Measurements from ENCODE around the gene COL15A1.

COL15A1 gene

GRCh38 chr9:98929895-98930341 is 13.8 kb upstream of the COL15A1 start:
- H3K27ac ChIP-seq (ENCODE audit: low read depth, low read length), result no peak overlapping the region
- H3K79me2 ChIP-seq (ENCODE audit: control insufficient read depth, low read length), result no peaks in the 10 kb centered on the region
- no peaks in the 10 kb centered on the region for H3K9me3 ChIP-seq (ENCODE audit: control insufficient read depth, insufficient read depth, low read length)
- no peak overlapping the region for H3K4me2 ChIP-seq (ENCODE audit: low read length)
- no peaks in the 10 kb centered on the region for H3K36me3 ChIP-seq (ENCODE audit: control insufficient read depth, low read length)
- H3K4me1 ChIP-seq (ENCODE audit: control insufficient read depth, low read length), result no peaks in the 10 kb centered on the region
- H3K4me3 ChIP-seq (ENCODE audit: low read length), result no peak overlapping the region
- no peaks in the 10 kb centered on the region for H3F3A ChIP-seq (ENCODE audit: control insufficient read depth, insufficient read depth)
- no peaks in the 10 kb centered on the region for H4K20me1 ChIP-seq (ENCODE audit: control insufficient read depth, insufficient read depth, low read depth, low read length)
- no peaks in the 10 kb centered on the region for H3K9me2 ChIP-seq (replicated peaks; ENCODE audit: control insufficient read depth, low read length)
- 0 out of 2 replicates have a peak, but pooled peaks cover 4% of the 10 kb centered on the region for H3K27me3 ChIP-seq (ENCODE audit: control insufficient read depth, low read length)
- no peak for TF ChIP-seq EZH2phosphoT487 (IDR thresholded peaks at IDR 0.05; ENCODE audit: borderline replicate concordance, low read length)
- TF ChIP-seq, protein P1, sequence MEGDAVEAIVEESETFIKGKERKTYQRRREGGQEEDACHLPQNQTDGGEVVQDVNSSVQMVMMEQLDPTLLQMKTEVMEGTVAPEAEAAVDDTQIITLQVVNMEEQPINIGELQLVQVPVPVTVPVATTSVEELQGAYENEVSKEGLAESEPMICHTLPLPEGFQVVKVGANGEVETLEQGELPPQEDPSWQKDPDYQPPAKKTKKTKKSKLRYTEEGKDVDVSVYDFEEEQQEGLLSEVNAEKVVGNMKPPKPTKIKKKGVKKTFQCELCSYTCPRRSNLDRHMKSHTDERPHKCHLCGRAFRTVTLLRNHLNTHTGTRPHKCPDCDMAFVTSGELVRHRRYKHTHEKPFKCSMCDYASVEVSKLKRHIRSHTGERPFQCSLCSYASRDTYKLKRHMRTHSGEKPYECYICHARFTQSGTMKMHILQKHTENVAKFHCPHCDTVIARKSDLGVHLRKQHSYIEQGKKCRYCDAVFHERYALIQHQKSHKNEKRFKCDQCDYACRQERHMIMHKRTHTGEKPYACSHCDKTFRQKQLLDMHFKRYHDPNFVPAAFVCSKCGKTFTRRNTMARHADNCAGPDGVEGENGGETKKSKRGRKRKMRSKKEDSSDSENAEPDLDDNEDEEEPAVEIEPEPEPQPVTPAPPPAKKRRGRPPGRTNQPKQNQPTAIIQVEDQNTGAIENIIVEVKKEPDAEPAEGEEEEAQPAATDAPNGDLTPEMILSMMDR (IDR thresholded peaks at IDR 0.05; ENCODE audit: low read depth, low read length, poor library complexity, severe bottlenecking), result no peak

DNA sequence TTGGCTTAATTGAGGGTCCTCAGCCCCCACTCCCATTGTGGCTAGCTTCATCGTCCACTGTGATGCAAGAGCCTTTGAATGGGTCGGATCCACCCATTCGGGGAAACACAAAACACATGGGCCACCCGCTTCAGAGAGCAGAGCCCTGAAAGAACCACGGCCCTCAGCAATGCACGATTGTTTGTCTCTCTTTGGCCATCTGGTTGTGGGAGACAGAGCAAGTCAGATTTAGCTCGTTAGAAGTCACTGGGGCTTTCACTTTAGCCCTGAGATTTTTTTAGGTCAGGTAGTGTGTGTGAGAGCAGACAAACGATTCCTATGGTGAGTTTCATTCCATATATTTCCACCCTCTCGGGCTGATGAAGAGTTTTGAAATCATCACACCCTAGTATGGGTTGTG is 12.9 kb upstream of the COL15A1 start:
- TF ChIP-seq EZH2phosphoT487 (IDR thresholded peaks at IDR 0.05; ENCODE audit: borderline replicate concordance, low read length), result no peak
- Histone ChIP-seq H3K27me3 (ENCODE audit: control insufficient read depth, low read length) (0 out of 2 replicates have a peak, but pooled peaks cover 4% of the 10 kb centered on the region), H3F3A (ENCODE audit: control insufficient read depth, insufficient read depth) (no peaks in the 10 kb centered on the region), H3K9me2 (replicated peaks; ENCODE audit: control insufficient read depth, low read length) (no peaks in the 10 kb centered on the region), H3K4me2 (ENCODE audit: low read length) (no peak overlapping the region), H3K79me2 (ENCODE audit: control insufficient read depth, low read length) (no peaks in the 10 kb centered on the region), H3K27ac (ENCODE audit: low read depth, low read length) (no peak overlapping the region), H3K4me1 (ENCODE audit: control insufficient read depth, low read length) (no peaks in the 10 kb centered on the region), H3K9me3 (ENCODE audit: control insufficient read depth, insufficient read depth, low read length) (no peaks in the 10 kb centered on the region), H3K4me3 (ENCODE audit: low read length) (no peak overlapping the region), H3K36me3 (ENCODE audit: control insufficient read depth, low read length) (no peaks in the 10 kb centered on the region), H4K20me1 (ENCODE audit: control insufficient read depth, insufficient read depth, low read depth, low read length) (no peaks in the 10 kb centered on the region)

- Histone ChIP-seq H3K4me1 (ENCODE audit: control insufficient read depth, low read length) (no peaks in the 10 kb centered on the region), H3K4me3 (ENCODE audit: low read length) (no peak overlapping the region), H3K36me3 (ENCODE audit: control insufficient read depth, low read length) (no peaks in the 10 kb centered on the region), H3K4me2 (ENCODE audit: low read length) (no peak overlapping the region), H3K27ac (ENCODE audit: low read depth, low read length) (no peak overlapping the region), H3F3A (ENCODE audit: control insufficient read depth, insufficient read depth) (no peaks in the 10 kb centered on the region), H3K9me3 (ENCODE audit: control insufficient read depth, insufficient read depth, low read length) (no peaks in the 10 kb centered on the region), H4K20me1 (ENCODE audit: control insufficient read depth, insufficient read depth, low read depth, low read length) (no peaks in the 10 kb centered on the region), H3K9me2 (replicated peaks; ENCODE audit: control insufficient read depth, low read length) (no peaks in the 10 kb centered on the region), H3K27me3 (ENCODE audit: control insufficient read depth, low read length) (0 out of 2 replicates have a peak, but pooled peaks cover 4% of the 10 kb centered on the region), H3K79me2 (ENCODE audit: control insufficient read depth, low read length) (no peaks in the 10 kb centered on the region)
- no peak for TF ChIP-seq EZH2phosphoT487 (IDR thresholded peaks at IDR 0.05; ENCODE audit: borderline replicate concordance, low read length)
- TF ChIP-seq, protein P1 (IDR thresholded peaks at IDR 0.05; ENCODE audit: low read depth, low read length, poor library complexity, severe bottlenecking), result no peak
Measured at GRCh38 chr9:98931600-98932389, 11.9 kb upstream of the COL15A1 start.

- H3K4me2 ChIP-seq (ENCODE audit: low read length), result no peak overlapping the region
- H3K9me2 ChIP-seq (replicated peaks; ENCODE audit: control insufficient read depth, low read length), result no peaks in the 10 kb centered on the region
- no peak overlapping the region for H3K4me3 ChIP-seq (ENCODE audit: low read length)
- TF ChIP-seq, protein P1 (IDR thresholded peaks at IDR 0.05; ENCODE audit: low read depth, low read length, poor library complexity, severe bottlenecking), result no peak
- TF ChIP-seq EZH2phosphoT487 (IDR thresholded peaks at IDR 0.05; ENCODE audit: borderline replicate concordance, low read length), result no peak
- H3K27ac ChIP-seq (ENCODE audit: low read depth, low read length), result no peak overlapping the region
- no peaks in the 10 kb centered on the region for H3K4me1 ChIP-seq (ENCODE audit: control insufficient read depth, low read length)
- no peaks in the 10 kb centered on the region for H3F3A ChIP-seq (ENCODE audit: control insufficient read depth, insufficient read depth)
- no peaks in the 10 kb centered on the region for H4K20me1 ChIP-seq (ENCODE audit: control insufficient read depth, insufficient read depth, low read depth, low read length)
- H3K27me3 ChIP-seq (ENCODE audit: control insufficient read depth, low read length), result no peaks in the 10 kb centered on the region
- no peaks in the 10 kb centered on the region for H3K9me3 ChIP-seq (ENCODE audit: control insufficient read depth, insufficient read depth, low read length)
- H3K79me2 ChIP-seq (ENCODE audit: control insufficient read depth, low read length), result no peaks in the 10 kb centered on the region
- no peaks in the 10 kb centered on the region for H3K36me3 ChIP-seq (ENCODE audit: control insufficient read depth, low read length)
Measured at GRCh38 chr9:98933185-98933584, 10.5 kb upstream of the COL15A1 start.
